Common myeloid progenitor, CD34-positive (primary cell): ENCODE results near the gene TAS1R2. TPM values are rescaled to one million over a fixed set of nuclear protein-coding genes. Genes with fewer than 3 reads are reported as not detected.

Source experiments
- CTCF ChIA-PET: fragments of 350-600 bp; sonication (Branson Sonifier 250); formaldehyde crosslinking; loops from one replicate; lab custom pipeline; 2021; ENCODE audit warnings: antibody characterized with exemption; lab: Charles Lee
- POLR2A ChIA-PET: fragments of 350-600 bp; sonication (Branson Sonifier 250); formaldehyde crosslinking; loops from one replicate; lab custom pipeline; 2021; ENCODE audit warnings: antibody characterized with exemption; lab: Charles Lee
- DNase-seq, 3 donors: peaks; one replicate each; pipeline versions ENCODE4 v3.0.0 to v3.0.0-alpha.2; 2013
- H3K27ac ChIP-seq, 2 experiments: 1 replicate in 1 of 2; 2 replicates in 1 of 2; pipeline ENCODE4 v1.7.0; 2013; ENCODE audit warnings: inconsistent platforms in 2 of 2, low read length in 2 of 2, mild to moderate bottlenecking in 2 of 2, low read depth in 1 of 2, moderate library complexity in 1 of 2; ENCODE audit not compliant: severe bottlenecking in 2 of 2, insufficient read depth in 1 of 2, poor library complexity in 1 of 2
- H3K27me3 ChIP-seq, 5 experiments: replicated peaks in 2 of 5; 1 replicate in 3 of 5; 2 replicates in 2 of 5; pipeline versions ENCODE4 v1.6.1 to v1.7.0; 2013; ENCODE audit warnings: low read length in 4 of 5, mild to moderate bottlenecking in 2 of 5, moderate library complexity in 2 of 5, inconsistent platforms in 1 of 5; ENCODE audit not compliant: insufficient read depth in 5 of 5, control insufficient read depth in 4 of 5
- H3K36me3 ChIP-seq, 4 experiments: 1 replicate in 2 of 4; 2 replicates in 2 of 4; pipeline versions ENCODE4 v1.6.1 to v1.7.0; 2013; ENCODE audit warnings: low read length in 3 of 4, control low read depth in 1 of 4, mild to moderate bottlenecking in 1 of 4; ENCODE audit not compliant: control insufficient read depth in 4 of 4, insufficient read depth in 4 of 4
- H3K4me1 ChIP-seq, 4 experiments: 1 replicate in 3 of 4; 2 replicates in 1 of 4; pipeline versions ENCODE4 v1.6.1 to v1.7.1; 2013; ENCODE audit warnings: low read length in 3 of 4, mild to moderate bottlenecking in 3 of 4, control low read depth in 1 of 4, inconsistent platforms in 1 of 4, moderate library complexity in 1 of 4; ENCODE audit not compliant: control insufficient read depth in 4 of 4, insufficient read depth in 4 of 4; ENCODE audit errors: control extremely low read depth in 1 of 4
- H3K4me3 ChIP-seq, 7 experiments: 1 replicate in 4 of 7; 2 replicates in 3 of 7; pipeline versions ENCODE4 v1.5.1 to v1.7.0; 2013; ENCODE audit warnings: mild to moderate bottlenecking in 7 of 7, low read length in 6 of 7, moderate library complexity in 6 of 7, inconsistent platforms in 2 of 7, low read depth in 2 of 7, control low read depth in 1 of 7; ENCODE audit not compliant: insufficient read depth in 4 of 7, control insufficient read depth in 1 of 7; ENCODE audit errors: extremely low read depth in 1 of 7
- H3K9me3 ChIP-seq, 5 experiments: 1 replicate in 4 of 5; 2 replicates in 1 of 5; pipeline versions ENCODE4 v1.6.1 to v1.7.1; 2013; ENCODE audit warnings: low read length in 4 of 5, mild to moderate bottlenecking in 2 of 5, inconsistent platforms in 1 of 5, low read depth in 1 of 5, moderate library complexity in 1 of 5; ENCODE audit not compliant: control insufficient read depth in 4 of 5, insufficient read depth in 2 of 5; ENCODE audit errors: control extremely low read depth in 1 of 5
- WGBS: methylation state at CpG from one replicate; pipeline ENCODE4 v1.1.5; 2013; ENCODE audit not compliant: insufficient coverage; 5-methylcytosine and 5-hydroxymethylcytosine counted together
- polyA plus RNA-seq: library from polyadenylated mRNA; unstranded; fragments of 120-200 nt; gene quantifications from one replicate; pipeline ENCODE4 v1.2.1, GENCODE V29; 2013

The TAS1R2 gene
- not detected for polyA plus RNA-seq

GRCh38 chr1:18859560-18859959 lies at the start of gene TAS1R2:
Gene TAS1R2, minus strand, starts transcription at chr1:18859660. Its CDS starts 0 bp downstream, at chr1:18859660.
- H3K9me3 ChIP-seq: no peaks in the 10 kb centered on the region
- H3K27ac ChIP-seq: no peak within 1 kb of the TSS
- CTCF ChIA-PET: no interaction called here
- WGBS: 74% methylated on average over 4 of the region's 4 CpGs
- POLR2A ChIA-PET: no interaction called here
- no peaks in the 10 kb centered on the region for H3K4me1 ChIP-seq
- H3K4me3 ChIP-seq: no peak within 1 kb of the TSS
- peaks cover 0 to 9% (median 2%) of the 10 kb centered on the region in 5 experiments for H3K27me3 ChIP-seq
- DNase-seq: no peak
- H3K36me3 ChIP-seq: no peaks in the 10 kb centered on the region

- peak overlapping the region in 6 of 7 experiments; percentile 30 to 54 (median 47) for H3K4me3 ChIP-seq
- H3K27ac ChIP-seq: peak overlapping the region; percentile 38 to 67
- 3% methylated on average over 19 of the region's 22 CpGs for WGBS
- CTCF ChIA-PET: interaction anchor here (0.6 to 13.1 kb wide), 30 partner anchors 8 to 333 kb away, joined by 3 to 222 read pairs (median 5); partner anchors contain the start of gene IFFO2
- POLR2A ChIA-PET: interaction anchor here (0.6 to 1.6 kb wide), 6 partner anchors 16 to 216 kb away, joined by 3 to 8 read pairs (median 6); partner anchors contain the start of gene IFFO2
- H3K36me3 ChIP-seq: peaks cover 0 to 38% (median 17%) of the 10 kb centered on the region in 4 experiments
- DNase-seq: peak; percentile 67 to 82 (median 82)
- H3K9me3 ChIP-seq: no peaks in the 10 kb centered on the region
- H3K4me1 ChIP-seq: peaks cover 11 to 55% (median 44%) of the 10 kb centered on the region in 4 experiments
- H3K27me3 ChIP-seq: no peaks in the 10 kb centered on the region
Measured at GRCh38 chr1:18907917-18908845, 48.7 kb upstream of the TAS1R2 start.

GRCh38 chr1:18907021-18907916 lies 47.8 kb upstream of the TAS1R2 start:
- WGBS: 12% methylated on average over 11 of the region's 16 CpGs
- Histone ChIP-seq H3K27me3 (no peaks in the 10 kb centered on the region), H3K4me1 (peaks cover 12 to 52% (median 46%) of the 10 kb centered on the region in 4 experiments), H3K9me3 (no peaks in the 10 kb centered on the region), H3K36me3 (peaks cover 0 to 38% (median 17%) of the 10 kb centered on the region in 4 experiments), H3K4me3 (peak overlapping the region in 6 of 7 experiments; percentile 30 to 54 (median 47)), H3K27ac (peak overlapping the region; percentile 15 to 67)
- ChIA-PET POLR2A (interaction anchor here (0.5 to 1.6 kb wide), 10 partner anchors 8 to 338 kb away, joined by 3 to 8 read pairs (median 3); partner anchors contain the start of gene IFFO2), CTCF (interaction anchor here (0.7 to 13.1 kb wide), 29 partner anchors 9 to 334 kb away, joined by 3 to 222 read pairs (median 6); partner anchors contain the start of gene IFFO2)
- DNase-seq: peak; percentile 72 to 82 (median 80)

GRCh38 chr1:18903291-18903756 lies 43.9 kb upstream of the TAS1R2 start:
- Histone ChIP-seq H3K9me3 (no peaks in the 10 kb centered on the region), H3K36me3 (peaks cover 0 to 12% (median 0%) of the 10 kb centered on the region in 4 experiments), H3K4me3 (peak overlapping the region in 6 of 7 experiments; percentile 58 to 91 (median 80)), H3K4me1 (peaks cover 12 to 63% (median 40%) of the 10 kb centered on the region in 4 experiments), H3K27me3 (no peaks in the 10 kb centered on the region), H3K27ac (peak overlapping the region; percentile 97 to 99)
- WGBS: 57% methylated on average over 5 of the region's 8 CpGs
- ChIA-PET POLR2A (interaction anchor here (0.7 to 1.3 kb wide), 4 partner anchors 10 to 210 kb away, joined by 3 to 6 read pairs (median 3); no protein-coding TSS in a partner anchor), CTCF (interaction anchor here (0.8 to 3.9 kb wide), 8 partner anchors 9 to 201 kb away, joined by 3 to 20 read pairs (median 4); no protein-coding TSS in a partner anchor)
- DNase-seq: peak in 1 of 3 donors; percentile 42

- ChIA-PET POLR2A (interaction anchor here (0.7 to 1.3 kb wide), 3 partner anchors 10 to 211 kb away, joined by 3 to 6 read pairs (median 3); no protein-coding TSS in a partner anchor), CTCF (interaction anchor here (0.8 to 3.9 kb wide), 9 partner anchors 9 to 202 kb away, joined by 3 to 20 read pairs (median 4); no protein-coding TSS in a partner anchor)
- under 1% methylated on average over 46 of the region's 55 CpGs for WGBS
- no peaks in the 10 kb centered on the region for H3K9me3 ChIP-seq
- H3K27ac ChIP-seq: peak within 1 kb of the TSS; percentile 97 to 99
- peaks cover 0 to 11% (median 0%) of the 10 kb centered on the region in 4 experiments for H3K36me3 ChIP-seq
- peak; percentile 96 to 98 (median 97) for DNase-seq
- H3K27me3 ChIP-seq: no peaks in the 10 kb centered on the region
- peaks cover 10 to 57% (median 33%) of the 10 kb centered on the region in 4 experiments for H3K4me1 ChIP-seq
- H3K4me3 ChIP-seq: peak within 1 kb of the TSS; percentile 62 to 91 (median 80)
Measured at GRCh38 chr1:18902523-18903290, 43.2 kb upstream of the TAS1R2 start, which contains the start of gene ALDH4A1. Gene ALDH4A1, minus strand, starts transcription at chr1:18902555. Its CDS starts 32 bp downstream, at chr1:18902523.
